HT-29 (cell line): ENCODE results near the gene CD247. TPM values are rescaled to one million over a fixed set of nuclear protein-coding genes. Genes with fewer than 3 reads are reported as not detected.

Experiments used
- DNase-seq: peaks from one replicate; pipeline ENCODE4 v3.0.0-alpha.2; 2015; ENCODE audit warnings: low spot score
- total RNA-seq: library from RNA; depleted of rRNA; stranded (reverse); fragments of >200 nt; shearing (Covaris generic); gene quantifications from 2 replicates; pipeline ENCODE4 v1.2.3, GENCODE V29; 2014; rRNA removed

Gene CD247
- total RNA-seq, 1 experiment from 2014 or later, result not detected

DNA sequence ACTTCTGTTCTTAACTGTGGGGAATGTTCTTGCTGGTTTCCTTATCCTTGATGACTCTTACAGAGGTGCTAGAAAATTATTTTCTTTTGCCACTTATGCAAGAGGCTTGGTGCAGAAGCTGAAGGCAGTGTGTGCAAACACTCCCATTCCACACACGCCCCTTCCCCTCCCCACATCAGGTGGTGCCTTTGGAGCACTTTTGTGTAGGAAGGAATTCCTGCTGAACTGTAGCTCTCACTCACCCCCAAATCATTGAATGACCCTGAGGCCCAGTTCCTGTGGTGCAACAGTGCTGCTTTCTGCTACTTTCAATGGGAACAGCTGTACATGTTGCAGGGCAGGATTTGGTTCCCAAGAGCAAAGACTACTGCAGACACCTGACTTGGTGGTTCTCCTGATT, 101.8 kb downstream of the CD247 start:
- no peak for DNase-seq

GRCh38 chr1:167413328-167413727, 105.0 kb downstream of the CD247 start:
- DNase-seq, result no peak

DNA sequence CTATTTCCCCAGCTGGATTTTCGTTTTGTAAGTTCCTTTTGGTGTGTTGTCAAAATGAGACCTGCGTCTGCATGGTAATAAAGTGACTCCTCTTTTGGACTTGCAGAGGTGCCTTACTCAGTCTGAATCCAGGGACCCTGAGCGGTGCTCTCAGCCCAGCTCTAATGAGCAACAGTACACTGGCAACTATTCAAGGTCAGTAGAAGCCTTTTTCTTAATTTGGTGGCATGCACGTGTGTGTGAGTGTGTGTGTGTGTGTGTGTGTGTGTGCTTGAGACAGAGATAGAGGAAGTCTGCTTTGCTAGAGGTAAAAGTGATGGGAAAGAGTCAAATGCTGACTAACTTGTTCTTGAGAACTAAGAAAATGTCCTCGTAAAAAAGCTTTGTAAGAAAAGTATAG, 105.4 kb downstream of the CD247 start:
- DNase-seq, result no peak

- DNase-seq, result no peak
Measured at GRCh38 chr1:167412072-167412471, 106.3 kb downstream of the CD247 start.

DNA sequence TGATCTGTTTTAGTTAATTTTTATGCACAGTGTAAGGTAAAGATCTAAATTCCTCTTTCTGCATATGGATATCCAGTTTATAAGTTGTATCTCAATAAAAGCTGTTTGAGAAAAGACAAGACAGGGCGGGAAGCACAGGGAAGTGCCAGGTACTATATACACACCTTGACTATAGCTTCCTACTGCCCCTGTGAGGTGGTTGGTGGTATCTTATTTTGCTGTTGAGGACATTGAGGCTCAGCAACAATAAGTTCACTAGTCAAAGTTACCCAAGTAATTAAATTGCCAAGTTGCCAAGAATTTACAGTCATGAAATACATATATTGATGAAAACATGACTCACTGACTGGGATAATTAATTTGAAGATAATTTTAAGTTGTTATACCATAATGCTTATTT, 109.1 kb downstream of the CD247 start:
- DNase-seq, result peak; percentile 50

- DNase-seq, result no peak
Measured at GRCh38 chr1:167408355-167408754, 110.0 kb downstream of the CD247 start.

DNA sequence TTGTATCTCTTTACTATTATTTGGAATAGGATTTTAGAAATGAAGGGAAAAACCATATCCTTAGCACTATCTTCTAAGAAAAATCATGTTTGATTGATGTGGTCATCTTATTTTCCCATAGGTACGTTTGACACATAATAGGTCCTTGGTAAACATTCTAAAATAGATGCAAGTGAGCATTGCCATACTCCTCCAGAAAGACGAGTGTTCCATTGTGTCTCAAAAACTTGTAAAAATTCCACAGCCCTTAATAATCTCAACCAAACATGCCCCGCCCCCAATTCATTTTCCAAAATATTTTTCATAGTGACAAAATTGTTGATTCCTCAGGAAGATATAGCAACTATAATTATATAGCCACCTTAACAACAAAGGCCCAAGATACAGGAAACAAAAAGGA, 113.4 kb downstream of the CD247 start:
- no peak for DNase-seq

DNA sequence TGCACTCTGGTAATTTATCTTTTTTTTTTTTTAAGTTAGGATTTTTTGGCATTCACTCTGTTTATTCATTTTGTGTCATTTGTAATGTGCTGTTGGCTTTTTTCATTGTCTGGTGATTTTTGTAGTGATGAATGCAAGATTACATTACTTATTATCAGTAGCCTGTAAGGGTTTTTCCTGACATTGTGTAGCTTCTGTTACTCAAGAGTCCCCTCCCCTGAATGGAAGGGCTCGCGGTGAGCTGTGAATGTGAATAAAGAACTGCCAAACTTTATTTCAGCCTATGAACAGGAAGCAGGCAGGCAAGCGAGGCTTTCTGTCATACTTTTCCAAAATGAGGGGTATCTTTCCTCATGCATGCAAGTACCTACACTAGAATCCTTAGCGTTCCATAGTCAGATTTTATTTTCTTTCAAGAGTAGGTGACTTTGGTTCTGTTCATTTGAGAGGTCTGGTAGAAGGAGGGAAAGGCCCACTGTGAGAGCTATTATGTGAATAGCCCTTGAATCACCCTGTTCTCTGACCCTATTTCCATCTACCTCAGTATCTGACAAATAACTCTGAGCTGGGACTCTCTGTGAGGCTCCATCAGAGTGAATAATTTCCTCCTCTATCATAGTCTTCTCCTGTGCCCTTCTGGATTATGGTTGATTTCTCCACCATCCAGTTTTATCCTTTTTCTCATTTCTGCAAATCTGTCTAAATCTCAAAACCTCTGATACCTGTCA, 114.0 kb downstream of the CD247 start:
- DNase-seq, result no peak

GRCh38 chr1:167401260-167401873, 117.0 kb downstream of the CD247 start:
- DNase-seq, result peak; percentile 66

DNA sequence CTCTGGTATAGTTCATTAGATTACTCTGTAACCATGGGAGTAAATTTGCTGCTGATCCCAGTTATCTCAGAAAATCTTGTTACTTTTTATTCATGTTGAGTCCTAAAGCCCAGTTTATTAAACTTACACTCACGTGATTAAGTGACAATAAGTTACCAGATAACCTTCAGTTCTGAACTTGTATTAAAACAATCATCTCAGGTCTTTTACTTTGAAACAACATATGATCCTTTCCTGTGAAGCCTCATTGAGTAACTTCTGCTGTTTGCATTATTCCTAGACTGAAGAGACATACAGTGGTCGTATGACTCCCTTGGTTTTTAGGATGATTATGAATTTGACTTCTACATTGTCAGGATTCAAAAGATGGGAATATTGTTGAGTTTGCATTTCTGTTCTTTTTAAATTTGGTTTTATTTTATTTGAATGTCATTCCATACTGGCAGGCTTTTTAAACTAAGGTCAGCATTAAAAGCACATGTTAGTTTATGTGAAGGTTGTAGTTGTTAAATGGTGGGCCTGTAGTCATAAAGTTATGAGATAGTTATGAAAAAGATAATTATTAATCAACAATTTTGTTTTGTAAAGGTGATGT, 117.9 kb downstream of the CD247 start:
- DNase-seq, result no peak

- no peak for DNase-seq
Measured at GRCh38 chr1:167392200-167392696, 126.1 kb downstream of the CD247 start.

DNA sequence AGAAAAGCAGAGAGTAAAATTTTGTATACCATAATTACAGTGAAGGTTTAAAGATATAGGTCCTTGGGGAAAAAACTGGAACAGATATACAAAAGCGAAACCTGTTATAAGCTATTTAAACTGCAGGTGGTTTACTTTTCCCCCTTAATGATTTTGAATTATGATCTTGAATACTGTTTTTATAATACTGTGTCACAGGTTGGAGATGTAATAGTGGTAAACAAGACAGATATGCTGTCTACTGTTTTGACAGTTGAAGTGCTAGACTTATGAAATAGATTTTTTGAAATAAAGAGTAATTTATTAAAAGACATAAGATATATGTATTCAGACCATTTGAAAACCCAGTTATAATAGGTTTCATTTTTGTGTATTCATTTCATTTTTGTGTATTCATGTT, 129.4 kb downstream of the CD247 start:
- no peak for DNase-seq

- DNase-seq, result no peak
Measured at GRCh38 chr1:167387251-167387910, 130.9 kb downstream of the CD247 start.

Other genes starting within 250 kb of the CD247 start
- gene CREG1, start 35.2 kb upstream of the CD247 start, total RNA-seq, result 27.4 and 31.9 TPM in 2 replicates
- gene RCSD1, start 111.7 kb upstream of the CD247 start, total RNA-seq, result not detected in 2 replicates
- 42.3 and 55.1 TPM in 2 replicates for gene MPZL1, start 203.5 kb upstream of the CD247 start, total RNA-seq